OCI-LY7 (cell line): ENCODE results near the gene RAB24. TPM values are rescaled to one million over a fixed set of nuclear protein-coding genes. Genes with fewer than 3 reads are reported as not detected.

Experiments
- BruUV-seq: library from RNA; stranded (reverse); fragments of 400-500 nt; replicated peaks from 2 replicates; lab custom pipeline; 2021; lab: Mats Ljungman, UMichigan
- CTCF ChIA-PET: fragments of 300-600 bp; sonication (Branson Sonifier 250); formaldehyde crosslinking; loops from one replicate; lab custom pipeline; 2022; ENCODE audit warnings: antibody characterized with exemption; ENCODE audit not compliant: unreplicated experiment; lab: Charles Lee
- POLR2A ChIA-PET: fragments of 300-600 bp; sonication (Branson Sonifier 250); formaldehyde crosslinking; loops from one replicate; lab custom pipeline; 2022; ENCODE audit warnings: antibody characterized with exemption; lab: Charles Lee
- DNase-seq: peaks from one replicate; pipeline ENCODE4 v3.0.0-alpha.2; 2015; ENCODE audit warnings: low spot score
- H2AFZ ChIP-seq: fragments of 200-600 bp; sonication (generic), shearing (Covaris generic); 2 replicates; pipeline ENCODE4 v1.6.1; 2014; ENCODE audit warnings: mild to moderate bottlenecking, antibody characterized with exemption, low read length, moderate library complexity
- H3K27ac ChIP-seq: fragments of 200-600 bp; sonication (generic); 2 replicates; pipeline ENCODE4 v1.5.1; 2014; ENCODE audit warnings: mixed run types, low read depth, mild to moderate bottlenecking, moderate library complexity, low read length, inconsistent platforms; ENCODE audit not compliant: poor library complexity, severe bottlenecking
- H3K36me3 ChIP-seq: fragments of 200-600 bp; sonication (generic); 2 replicates; pipeline ENCODE4 v1.6.1; 2014; ENCODE audit warnings: mild to moderate bottlenecking, antibody characterized with exemption, low read length, moderate library complexity, mixed read lengths; ENCODE audit not compliant: insufficient read depth
- H3K4me1 ChIP-seq: fragments of 200-600 bp; sonication (generic); 2 replicates; pipeline ENCODE4 v1.5.1; 2014; ENCODE audit warnings: mild to moderate bottlenecking, low read length; ENCODE audit not compliant: insufficient read depth, poor library complexity, severe bottlenecking
- H3K4me2 ChIP-seq: fragments of 200-600 bp; sonication (generic); 2 replicates; pipeline ENCODE4 v1.6.1; 2014; ENCODE audit warnings: mild to moderate bottlenecking, low read length
- H3K4me3 ChIP-seq: fragments of 200-600 bp; sonication (generic); 2 replicates; pipeline ENCODE4 v1.5.1; 2014; ENCODE audit warnings: mild to moderate bottlenecking, low read depth, low read length; ENCODE audit not compliant: poor library complexity, severe bottlenecking
- H3K79me2 ChIP-seq: fragments of 200-600 bp; sonication (generic); 2 replicates; pipeline ENCODE4 v1.6.1; 2016; ENCODE audit warnings: low read depth, mild to moderate bottlenecking, low read length, moderate library complexity, mixed read lengths; ENCODE audit not compliant: insufficient read depth
- H3K9me2 ChIP-seq: fragments of 200-600 bp; sonication (generic); 2 replicates; pipeline ENCODE4 v1.6.1; 2016; ENCODE audit warnings: mild to moderate bottlenecking, low read length, mixed read lengths; ENCODE audit not compliant: insufficient read depth
- H3K9me3 ChIP-seq: fragments of 200-600 bp; sonication (generic); 2 replicates; pipeline ENCODE4 v1.6.1; 2014; ENCODE audit warnings: mild to moderate bottlenecking, mixed run types, low read length, mixed read lengths
- H4K20me1 ChIP-seq: fragments of 200-600 bp; sonication (generic); 2 replicates; pipeline ENCODE4 v1.6.1; 2014; ENCODE audit warnings: mild to moderate bottlenecking, antibody characterized with exemption, low read length, moderate library complexity, mixed read lengths; ENCODE audit not compliant: insufficient read depth
- EZH2phosphoT487 ChIP-seq: fragments of 200-600 bp; sonication (generic); IDR thresholded peaks from 2 replicates; pipeline ENCODE4 v1.6.1; 2018; ENCODE audit warnings: low read depth, borderline replicate concordance, mild to moderate bottlenecking, mixed run types, antibody characterized with exemption, low read length, moderate library complexity, mixed read lengths
- intact Hi-C: fragments of 100-400 bp; cut with micrococcal nuclease; formaldehyde crosslinking; loops from one replicate; pipeline ENCODE4 v1.10.0; 2022; ENCODE audit not compliant: unreplicated experiment
- total RNA-seq, 2 experiments: library from RNA; depleted of rRNA in 1 of 2; stranded (reverse); fragments of >200 nt in 1 of 2; shearing (Covaris generic) in 1 of 2; gene quantifications; 2 replicates each; pipeline ENCODE4 v1.2.3, GENCODE V29; 2014 to 2022
- TF ChIP-seq, protein P1 (sequence below): fragments of 200-600 bp; sonication (generic); conservative IDR thresholded peaks from 2 replicates; pipeline ENCODE4 v1.5.1; 2014; ENCODE audit warnings: mild to moderate bottlenecking, antibody characterized with exemption, low read length, moderate library complexity, mixed read lengths

RAB24 gene
- total RNA-seq, 2 experiments from 2014 or later = 25.8 to 36.1 TPM

DNA sequence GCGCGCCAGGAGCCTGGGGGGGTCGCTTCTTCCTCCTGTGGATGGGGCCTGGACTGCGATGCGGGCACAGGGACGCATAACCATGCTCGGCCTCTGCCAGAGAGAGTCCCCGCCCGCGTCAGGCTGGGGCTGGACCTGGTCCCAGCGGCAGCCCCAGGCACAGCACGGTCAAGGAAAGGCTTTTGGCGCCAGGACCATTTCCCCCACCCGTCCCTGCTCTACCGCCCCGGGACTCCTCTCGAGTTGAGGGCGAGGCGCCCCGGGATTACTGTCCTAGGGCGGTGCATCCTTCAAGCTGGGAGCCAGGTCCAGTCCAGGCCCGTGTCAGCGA, 7.8 kb upstream of the RAB24 start:
- Histone ChIP-seq H3K79me2 (peaks cover 12% of the 10 kb centered on the region; the same call in 1 of the 2 replicates), H2AFZ (no peak overlapping the region), H3K36me3 (peaks cover 39% of the 10 kb centered on the region), H4K20me1 (peaks cover 15% of the 10 kb centered on the region; the same call in 1 of the 2 replicates), H3K9me3 (no peaks in the 10 kb centered on the region), H3K27ac (peak overlapping the region; percentile 92), H3K9me2 (no peaks in the 10 kb centered on the region), H3K4me1 (peaks cover 57% of the 10 kb centered on the region), H3K4me3 (peak overlapping the region; percentile 94), H3K4me2 (peak overlapping the region; percentile 86)
- ChIA-PET CTCF (interaction anchor here (1.6 to 1.9 kb wide), 2 partner anchors 10 to 198 kb away, joined by 5 to 6 read pairs; no protein-coding TSS in a partner anchor), POLR2A (interaction anchor here (1.0 to 1.6 kb wide), 2 partner anchors 51 to 187 kb away, joined by 4 read pairs; no protein-coding TSS in a partner anchor)
- peak; percentile 33 for DNase-seq
- BruUV-seq = no TSS peak
- intact Hi-C loops = loop anchor here (1.0 to 5.0 kb wide), 3 partner anchors 196 to 239 kb away; partner anchors contain the start of gene DOK3
- TF ChIP-seq, protein P1, sequence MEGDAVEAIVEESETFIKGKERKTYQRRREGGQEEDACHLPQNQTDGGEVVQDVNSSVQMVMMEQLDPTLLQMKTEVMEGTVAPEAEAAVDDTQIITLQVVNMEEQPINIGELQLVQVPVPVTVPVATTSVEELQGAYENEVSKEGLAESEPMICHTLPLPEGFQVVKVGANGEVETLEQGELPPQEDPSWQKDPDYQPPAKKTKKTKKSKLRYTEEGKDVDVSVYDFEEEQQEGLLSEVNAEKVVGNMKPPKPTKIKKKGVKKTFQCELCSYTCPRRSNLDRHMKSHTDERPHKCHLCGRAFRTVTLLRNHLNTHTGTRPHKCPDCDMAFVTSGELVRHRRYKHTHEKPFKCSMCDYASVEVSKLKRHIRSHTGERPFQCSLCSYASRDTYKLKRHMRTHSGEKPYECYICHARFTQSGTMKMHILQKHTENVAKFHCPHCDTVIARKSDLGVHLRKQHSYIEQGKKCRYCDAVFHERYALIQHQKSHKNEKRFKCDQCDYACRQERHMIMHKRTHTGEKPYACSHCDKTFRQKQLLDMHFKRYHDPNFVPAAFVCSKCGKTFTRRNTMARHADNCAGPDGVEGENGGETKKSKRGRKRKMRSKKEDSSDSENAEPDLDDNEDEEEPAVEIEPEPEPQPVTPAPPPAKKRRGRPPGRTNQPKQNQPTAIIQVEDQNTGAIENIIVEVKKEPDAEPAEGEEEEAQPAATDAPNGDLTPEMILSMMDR = no peak
- TF ChIP-seq EZH2phosphoT487 = no peak

GRCh38 chr5:177310757-177311391, 7.4 kb upstream of the RAB24 start:
- Histone ChIP-seq H2AFZ (no peak overlapping the region), H3K4me3 (peak overlapping the region; percentile 94), H3K36me3 (peaks cover 44% of the 10 kb centered on the region), H3K4me2 (peak overlapping the region; percentile 86), H3K27ac (peak overlapping the region; percentile 92), H3K9me2 (no peaks in the 10 kb centered on the region), H3K9me3 (no peaks in the 10 kb centered on the region), H4K20me1 (peaks cover 18% of the 10 kb centered on the region; the same call in 1 of the 2 replicates), H3K79me2 (peaks cover 15% of the 10 kb centered on the region; the same call in 1 of the 2 replicates), H3K4me1 (peaks cover 59% of the 10 kb centered on the region)
- TF ChIP-seq, protein P1 = no peak
- TF ChIP-seq EZH2phosphoT487 = no peak
- ChIA-PET CTCF (interaction anchor here (1.4 to 1.9 kb wide), 2 partner anchors 9 to 41 kb away, joined by 3 to 6 read pairs; partner anchors contain the start of gene LMAN2), POLR2A (interaction anchor here (0.7 to 1.7 kb wide), 8 partner anchors 9 to 295 kb away, joined by 3 to 5 read pairs (median 4); partner anchors contain the start of gene LMAN2)
- DNase-seq = peak; percentile 89
- intact Hi-C loops = loop anchor here (1.0 to 5.0 kb wide), 3 partner anchors 196 to 239 kb away; partner anchors contain the start of gene DOK3
- no TSS peak for BruUV-seq
